Spleen (tissue), 11 donors: ENCODE measurements around the gene IL31. TPM values are rescaled to one million over a fixed set of nuclear protein-coding genes. Genes with fewer than 3 reads are reported as not detected.

Experiments
- DNase-seq: peaks from one replicate; pipeline ENCODE4 v3.0.0-alpha.2; 2020
- H3K27ac ChIP-seq, 8 donors: fragments of 200-600 bp; sonication (generic) in 7 of 8; 1 replicate in 4 of 8; 2 replicates in 4 of 8; pipeline versions ENCODE4 v1.5.0 to v1.8.0; 2016 to 2021; ENCODE audit warnings: inconsistent platforms in 4 of 8, mild to moderate bottlenecking in 4 of 8, moderate library complexity in 1 of 8
- H3K27me3 ChIP-seq, 7 donors: fragments of 200-600 bp; sonication (generic) in 6 of 7; replicated peaks in 1 of 7; 1 replicate in 4 of 7; 2 replicates in 3 of 7; pipeline versions ENCODE4 v1.5.0 to v1.8.0; 2016 to 2021; ENCODE audit warnings: inconsistent platforms in 3 of 7, mild to moderate bottlenecking in 1 of 7
- H3K36me3 ChIP-seq, 6 donors: fragments of 200-600 bp; sonication (generic) in 5 of 6; 1 replicate in 4 of 6; 2 replicates in 2 of 6; pipeline versions ENCODE4 v1.5.0 to v1.8.0; 2016 to 2021; ENCODE audit warnings: inconsistent platforms in 2 of 6
- H3K4me1 ChIP-seq, 6 donors: fragments of 200-600 bp; sonication (generic) in 5 of 6; 1 replicate in 3 of 6; 2 replicates in 3 of 6; pipeline versions ENCODE4 v1.5.0 to v1.8.0; 2016 to 2021; ENCODE audit warnings: inconsistent platforms in 3 of 6
- H3K4me3 ChIP-seq, 8 donors: fragments of 200-600 bp; sonication (generic) in 7 of 8; 1 replicate in 4 of 8; 2 replicates in 4 of 8; pipeline versions ENCODE4 v1.5.0 to v1.8.0; 2016 to 2021; ENCODE audit warnings: inconsistent platforms in 4 of 8, mild to moderate bottlenecking in 4 of 8, moderate library complexity in 2 of 8
- H3K9me3 ChIP-seq, 8 donors: fragments of 200-600 bp; sonication (generic) in 7 of 8; 1 replicate in 4 of 8; 2 replicates in 4 of 8; pipeline versions ENCODE4 v1.5.0 to v1.8.0; 2016 to 2021; ENCODE audit warnings: inconsistent platforms in 4 of 8
- CTCF ChIP-seq, 11 experiments: fragments of 200-600 bp in 7 of 11; fragments of 450-650 bp in 4 of 11; sonication (generic) in 4 of 11; IDR thresholded peaks in 8 of 11; conservative IDR thresholded peaks in 3 of 11; 1 replicate in 7 of 11; 2 replicates in 4 of 11; pipeline versions ENCODE4 v1.4.0 to v1.8.0; 2016 to 2021; ENCODE audit warnings: antibody characterized with exemption in 11 of 11, inconsistent platforms in 4 of 11, mild to moderate bottlenecking in 1 of 11
- POLR2A ChIP-seq, 3 donors: fragments of 450-650 bp; IDR thresholded peaks; one replicate each; pipeline ENCODE4 v1.5.1; 2017; ENCODE audit warnings: antibody characterized with exemption in 3 of 3, mild to moderate bottlenecking in 1 of 3
- POLR2AphosphoS5 ChIP-seq, 3 donors: sonication (generic); formaldehyde crosslinking; IDR thresholded peaks; one replicate each; pipeline ENCODE4 v1.5.1; 2017; ENCODE audit warnings: antibody characterized with exemption in 3 of 3
- WGBS, 5 donors: extraction: QIAGEN DNeasy Blood & Tissue Kit in 3 of 5; methylation state at CpG; one replicate each; pipeline versions ENCODE4 v1.1.5 to v1.1.7; 2013 to 2018; 5-methylcytosine and 5-hydroxymethylcytosine counted together
- intact Hi-C: fragments of 100-400 bp; cut with DNase I; formaldehyde crosslinking; loops from one replicate; pipeline ENCODE4 v1.15.0; 2023; ENCODE audit warnings: low total_unique reads
- polyA plus RNA-seq, 3 donors: library from polyadenylated mRNA; stranded (reverse); fragments of 200-250 nt; gene quantifications; one replicate each; pipeline ENCODE4 v1.2.1, GENCODE V29; 2013
- total RNA-seq, 7 donors: library from RNA; depleted of rRNA in 3 of 7; stranded (reverse); fragments of >200 nt in 3 of 7; fragmentation: NEBNext Ultra II Directional in 4 of 7; extraction: Animal tissue kit (Norgen Biotek cat#: 25700) in 4 of 7; gene quantifications; one replicate each; pipeline versions ENCODE4 v1.1.0 to v1.2.1, GENCODE V29; 2016 to 2021
- donor health status: healthy with polysubstance abuse.
- donor health status: DM: no; HTN: no; CAD: no; lungs with moderate emphysema.
- donor health status: DM: no; HTN: no; CAD: no.
- donor health status: Bipolar disorder and iron deficiency.
- donor health status: healthy.
- donor health status: DM: no; HTN: no; CAD: no.
- donor health status: DM: yes; HTN: yes; CAD: no.

Gene IL31
- total and polyA plus RNA-seq, 10 donors: not detected

- 84 to 92% (median 89%) methylated on average over 12 of the region's 12 CpGs for WGBS, 5 donors
- H3K27me3 ChIP-seq: peaks cover 0 to 24% (median 7%) of the 10 kb centered on the region in 7 donors
- no peak for TF ChIP-seq POLR2A (IDR thresholded peaks at IDR 0.05)
- TF ChIP-seq CTCF (IDR thresholded peaks at IDR 0.05 in 8 of 11, conservative IDR thresholded peaks at IDR 0.05 in 3 of 11): no peak
- TF ChIP-seq POLR2AphosphoS5 (IDR thresholded peaks at IDR 0.05): no peak
- H3K4me1 ChIP-seq: peaks cover 6 to 35% (median 22%) of the 10 kb centered on the region in 6 donors
- H3K4me3 ChIP-seq: no peak overlapping the region
- H3K9me3 ChIP-seq: no peaks in the 10 kb centered on the region
- no peak overlapping the region for H3K27ac ChIP-seq
- DNase-seq: no peak
- H3K36me3 ChIP-seq: no peaks in the 10 kb centered on the region
- intact Hi-C loops: loop anchor here (5.0 kb wide), 1 partner anchor 55 kb away; no protein-coding TSS in a partner anchor
Measured at GRCh38 chr12:122187466-122187865, 13.4 kb upstream of the IL31 start.

GRCh38 chr12:122185494-122186082 lies 11.6 kb upstream of the IL31 start:
- Histone ChIP-seq H3K9me3 (no peaks in the 10 kb centered on the region), H3K4me3 (no peak overlapping the region), H3K36me3 (no peaks in the 10 kb centered on the region), H3K27ac (no peak overlapping the region), H3K4me1 (peaks cover 6 to 30% (median 23%) of the 10 kb centered on the region in 6 donors), H3K27me3 (peaks cover 0 to 30% (median 7%) of the 10 kb centered on the region in 7 donors)
- TF ChIP-seq POLR2A (IDR thresholded peaks at IDR 0.05) (no peak), POLR2AphosphoS5 (IDR thresholded peaks at IDR 0.05) (no peak), CTCF (IDR thresholded peaks at IDR 0.05 in 8 of 11, conservative IDR thresholded peaks at IDR 0.05 in 3 of 11) (no peak)
- intact Hi-C loops: loop anchor here (5.0 kb wide), 1 partner anchor 53 kb away; no protein-coding TSS in a partner anchor
- 61 to 84% (median 77%) methylated on average over 9 to 10 of the region's 10 CpGs for WGBS, 5 donors
- no peak for DNase-seq

- no peak for DNase-seq
- Histone ChIP-seq H3K9me3 (no peaks in the 10 kb centered on the region), H3K4me3 (no peak overlapping the region), H3K27me3 (peaks cover 0 to 25% (median 7%) of the 10 kb centered on the region in 7 donors), H3K36me3 (no peaks in the 10 kb centered on the region), H3K27ac (peak overlapping the region in 2 of 8 donors; percentile 0 to 21), H3K4me1 (peaks cover 6 to 30% (median 23%) of the 10 kb centered on the region in 6 donors)
- 92 to 95% (median 93%) methylated on average over 5 to 7 of the region's 7 CpGs for WGBS, 5 donors
- TF ChIP-seq POLR2A (IDR thresholded peaks at IDR 0.05) (no peak), POLR2AphosphoS5 (IDR thresholded peaks at IDR 0.05) (no peak), CTCF (IDR thresholded peaks at IDR 0.05 in 8 of 11, conservative IDR thresholded peaks at IDR 0.05 in 3 of 11) (no peak)
- intact Hi-C loops: loop anchor here (5.0 kb wide), 1 partner anchor 53 kb away; no protein-coding TSS in a partner anchor
Measured at GRCh38 chr12:122185079-122185478, 11.1 kb upstream of the IL31 start.

- Histone ChIP-seq H3K27ac (peak overlapping the region in 2 of 8 donors; percentile 0 to 21), H3K9me3 (no peaks in the 10 kb centered on the region), H3K36me3 (no peaks in the 10 kb centered on the region), H3K4me1 (peaks cover 6 to 30% (median 23%) of the 10 kb centered on the region in 6 donors), H3K4me3 (no peak overlapping the region), H3K27me3 (peaks cover 0 to 21% (median 7%) of the 10 kb centered on the region in 7 donors)
- DNase-seq: peak; percentile 76
- intact Hi-C loops: no loop called here
- 37 to 78% (median 40%) methylated on average over 18 of the region's 18 CpGs for WGBS, 5 donors
- no peak for TF ChIP-seq POLR2A (IDR thresholded peaks at IDR 0.05)
- no peak for TF ChIP-seq POLR2AphosphoS5 (IDR thresholded peaks at IDR 0.05)
- no peak for TF ChIP-seq CTCF (IDR thresholded peaks at IDR 0.05 in 8 of 11, conservative IDR thresholded peaks at IDR 0.05 in 3 of 11)
Measured at GRCh38 chr12:122184517-122184916, 10.5 kb upstream of the IL31 start.
